H9 (cell line): ENCODE measurements around the gene TTC3. TPM values are rescaled to one million over a fixed set of nuclear protein-coding genes. Genes with fewer than 3 reads are reported as not detected.

ENCODE experiments used
- DNase-seq: peaks from one replicate; pipeline ENCODE4 v3.0.0-alpha.2; 2017
- H2AFZ ChIP-seq: one replicate; pipeline ENCODE4 v1.6.1; 2013; ENCODE audit warnings: mild to moderate bottlenecking, low read length, control low read depth, moderate library complexity
- H2AK5ac ChIP-seq: 2 replicates; pipeline ENCODE4 v1.6.1; 2013; ENCODE audit warnings: low read length, control low read depth, mixed read lengths; ENCODE audit not compliant: insufficient read length
- H2BK120ac ChIP-seq: one replicate; pipeline ENCODE4 v1.6.1; 2013; ENCODE audit warnings: low read depth, mild to moderate bottlenecking, low read length, control low read depth, inconsistent platforms; ENCODE audit not compliant: poor library complexity, severe bottlenecking
- H2BK12ac ChIP-seq: 2 replicates; pipeline ENCODE4 v1.6.1; 2013; ENCODE audit warnings: low read length, control low read depth, mixed read lengths, low read depth; ENCODE audit not compliant: insufficient read length
- H2BK15ac ChIP-seq: 2 replicates; pipeline ENCODE4 v1.6.1; 2013; ENCODE audit warnings: low read depth, low read length, control low read depth
- H2BK20ac ChIP-seq: one replicate; pipeline ENCODE4 v1.6.1; 2013; ENCODE audit warnings: low read depth, mild to moderate bottlenecking, low read length, control low read depth, inconsistent platforms; ENCODE audit not compliant: poor library complexity, severe bottlenecking
- H2BK5ac ChIP-seq: 2 replicates; pipeline ENCODE4 v1.6.1; 2013; ENCODE audit warnings: low read length, control low read depth, mixed read lengths; ENCODE audit not compliant: insufficient read length
- H3K14ac ChIP-seq: 2 replicates; pipeline ENCODE4 v1.6.1; 2013; ENCODE audit warnings: low read length, control low read depth; ENCODE audit not compliant: insufficient read depth
- H3K18ac ChIP-seq: 2 replicates; pipeline ENCODE4 v1.6.1; 2013; ENCODE audit warnings: low read depth, mild to moderate bottlenecking, mixed read lengths, low read length, control low read depth; ENCODE audit not compliant: insufficient read length
- H3K23ac ChIP-seq: 2 replicates; pipeline ENCODE4 v1.6.1; 2013; ENCODE audit warnings: low read length, control low read depth, mixed read lengths, low read depth; ENCODE audit not compliant: insufficient read length
- H3K23me2 ChIP-seq: 2 replicates; pipeline ENCODE4 v1.6.1; 2013; ENCODE audit warnings: low read depth, mild to moderate bottlenecking, mixed read lengths, low read length, control low read depth; ENCODE audit not compliant: insufficient read length, poor library complexity, severe bottlenecking
- H3K27ac ChIP-seq: 2 replicates; pipeline ENCODE4 v1.5.1; 2013; ENCODE audit warnings: low read length, control low read depth, mixed read lengths, low read depth; ENCODE audit not compliant: insufficient read length
- H3K27me3 ChIP-seq: 2 replicates; pipeline ENCODE4 v1.6.1; 2013; ENCODE audit warnings: low read length, control low read depth, inconsistent platforms; ENCODE audit not compliant: insufficient read depth
- H3K4ac ChIP-seq: 2 replicates; pipeline ENCODE4 v1.6.1; 2013; ENCODE audit warnings: low read depth, mild to moderate bottlenecking, control low read depth, inconsistent platforms, low read length, moderate library complexity
- H3K4me1 ChIP-seq: 2 replicates; pipeline ENCODE4 v1.6.1; 2013; ENCODE audit warnings: low read length, control low read depth, inconsistent platforms; ENCODE audit not compliant: insufficient read depth
- H3K4me2 ChIP-seq: 2 replicates; pipeline ENCODE4 v1.6.1; 2013; ENCODE audit warnings: low read length, control low read depth, mixed read lengths; ENCODE audit not compliant: insufficient read length, insufficient read depth
- H3K56ac ChIP-seq: 2 replicates; pipeline ENCODE4 v1.6.1; 2013; ENCODE audit warnings: low read depth, mild to moderate bottlenecking, mixed read lengths, low read length, control low read depth; ENCODE audit not compliant: insufficient read length
- H3K79me1 ChIP-seq: 2 replicates; pipeline ENCODE4 v1.6.1; 2013; ENCODE audit warnings: low read depth, mild to moderate bottlenecking, moderate library complexity, low read length, control low read depth, inconsistent platforms; ENCODE audit not compliant: insufficient read depth, poor library complexity, severe bottlenecking
- H3K79me2 ChIP-seq: 2 replicates; pipeline ENCODE4 v1.6.1; 2013; ENCODE audit warnings: low read length, control low read depth, inconsistent platforms; ENCODE audit not compliant: insufficient read depth
- H3K9ac ChIP-seq: 2 replicates; pipeline ENCODE4 v1.6.1; 2013; ENCODE audit warnings: low read length, control low read depth, mixed read lengths; ENCODE audit not compliant: insufficient read length; ENCODE audit errors: extremely low read depth
- H3K9me3 ChIP-seq: one replicate; pipeline ENCODE4 v1.6.1; 2013; ENCODE audit warnings: low read depth, low read length, inconsistent platforms; ENCODE audit not compliant: control insufficient read depth
- H3T11ph ChIP-seq: one replicate; pipeline ENCODE4 v1.6.1; 2013; ENCODE audit warnings: mild to moderate bottlenecking, low read length, control low read depth, inconsistent platforms
- H4K20me1 ChIP-seq: one replicate; pipeline ENCODE4 v1.6.1; 2013; ENCODE audit not compliant: control insufficient read depth, insufficient read length, insufficient read depth
- H4K5ac ChIP-seq: 2 replicates; pipeline ENCODE4 v1.6.1; 2013; ENCODE audit warnings: low read depth, mild to moderate bottlenecking, mixed read lengths, low read length, control low read depth; ENCODE audit not compliant: insufficient read length
- H4K8ac ChIP-seq: replicated peaks from 2 replicates; pipeline ENCODE4 v1.6.1; 2013; ENCODE audit warnings: low read length, control low read depth, mixed read lengths, low read depth; ENCODE audit not compliant: insufficient read length
- H4K91ac ChIP-seq: 2 replicates; pipeline ENCODE4 v1.6.1; 2013; ENCODE audit warnings: low read depth, mild to moderate bottlenecking, moderate library complexity, mixed read lengths, low read length, control low read depth; ENCODE audit not compliant: insufficient read length
- H3K27ac Mint-ChIP-seq, 3 experiments: 2 replicates in 2 of 3; 3 replicates in 1 of 3; pipeline ENCODE4 v1.8.0; 2020 to 2021; ENCODE audit warnings: mixed read lengths in 3 of 3, mild to moderate bottlenecking in 1 of 3, moderate library complexity in 1 of 3
- H3K27me3 Mint-ChIP-seq: 2 replicates; pipeline ENCODE4 v1.8.0; 2021; ENCODE audit warnings: low read depth, mild to moderate bottlenecking, moderate library complexity, mixed read lengths
- H3K36me3 Mint-ChIP-seq, 3 experiments: 2 replicates in 2 of 3; 3 replicates in 1 of 3; pipeline ENCODE4 v1.8.0; 2020 to 2021; ENCODE audit warnings: low read depth in 3 of 3, mixed read lengths in 3 of 3; ENCODE audit not compliant: insufficient read depth in 1 of 3
- H3K4me1 Mint-ChIP-seq, 2 experiments: 2 replicates each; pipeline ENCODE4 v1.8.0; 2020; ENCODE audit warnings: mixed read lengths in 2 of 2
- H3K4me3 Mint-ChIP-seq, 2 experiments: 2 replicates in 1 of 2; 3 replicates in 1 of 2; pipeline ENCODE4 v1.8.0; 2020 to 2021; ENCODE audit warnings: mild to moderate bottlenecking in 2 of 2, mixed read lengths in 2 of 2, moderate library complexity in 1 of 2
- H3K9me3 Mint-ChIP-seq, 2 experiments: 2 replicates in 1 of 2; 3 replicates in 1 of 2; pipeline ENCODE4 v1.8.0; 2020; ENCODE audit warnings: mild to moderate bottlenecking in 2 of 2, mixed read lengths in 2 of 2, moderate library complexity in 1 of 2
- CTCF ChIP-seq: fragments of 200-600 bp; sonication (generic); conservative IDR thresholded peaks from 3 replicates; pipeline ENCODE4 v1.8.0; 2021; ENCODE audit warnings: antibody characterized with exemption, mild to moderate bottlenecking
- WGBS: extraction: QIAGEN DNeasy Blood & Tissue Kit; methylation state at CpG from one replicate; pipeline ENCODE4 v1.1.7; 2013; ENCODE audit warnings: missing lambda C conversion rate, low lambda C conversion rate, mixed read lengths; ENCODE audit not compliant: insufficient read length; ENCODE audit errors: extremely low coverage; 5-methylcytosine and 5-hydroxymethylcytosine counted together
- total RNA-seq: library from RNA; stranded (reverse); gene quantifications from 2 replicates; pipeline ENCODE4 v1.2.1, GENCODE V29; 2021

TTC3 gene
- total RNA-seq, 1 experiment from 2014 or later: 46.5 TPM

- Histone ChIP-seq H3K4me2 (no peak overlapping the region), H3K27ac (no peak overlapping the region), H3K9ac (no peak overlapping the region), H3K18ac (no peak overlapping the region), H3K27me3 (no peaks in the 10 kb centered on the region), H4K91ac (no peak overlapping the region), H3K23me2 (no peaks in the 10 kb centered on the region), H3K79me1 (no peaks in the 10 kb centered on the region), H2BK5ac (no peak overlapping the region), H4K8ac (no peak overlapping the region), H2BK120ac (no peak overlapping the region), H4K20me1 (no peaks in the 10 kb centered on the region), H2BK12ac (no peak overlapping the region), H3K14ac (no peak overlapping the region), H2BK20ac (no peak overlapping the region), H2AK5ac (no peak overlapping the region), H3T11ph (no peak overlapping the region), H3K4ac (no peak overlapping the region), H2BK15ac (no peak overlapping the region), H3K56ac (no peak overlapping the region), H3K79me2 (no peaks in the 10 kb centered on the region), H3K9me3 (no peaks in the 10 kb centered on the region), H4K5ac (no peak overlapping the region), H2AFZ (no peak overlapping the region), H3K4me1 (0 out of 2 replicates have a peak, but pooled peaks cover 2% of the 10 kb centered on the region), H3K23ac (no peak overlapping the region)
- H3K36me3 Mint-ChIP-seq: peaks cover 7 to 23% (median 16%) of the 10 kb centered on the region in 3 experiments; a peak in 6 of 7 replicates
- no peaks in the 10 kb centered on the region for H3K27me3 Mint-ChIP-seq
- TF ChIP-seq CTCF: no peak
- DNase-seq: no peak
- no peaks in the 10 kb centered on the region for H3K9me3 Mint-ChIP-seq
- no peak overlapping the region for H3K4me3 Mint-ChIP-seq
- H3K4me1 Mint-ChIP-seq: peaks cover 12 to 14% of the 10 kb centered on the region in 2 experiments
- no peak overlapping the region; a peak in 1 of 7 replicates for H3K27ac Mint-ChIP-seq
- no CpG with 5 or more reads among the region's 16 CpGs for WGBS
Measured at GRCh38 chr21:37200641-37201480, 127.8 kb downstream of the TTC3 start.
